ENCODE results near the gene NRARP. TPM values are rescaled to one million over a fixed set of nuclear protein-coding genes. Genes with fewer than 3 reads are reported as not detected.
A peak's percentile ranks its signal among the peaks of the same experiment; 100 is the strongest.

NRARP gene
- total and polyA plus RNA-seq, 2 of the 8 experiments (the other 6 are each of a cell fraction or from before 2014, with no cell fraction given): 32.5 to 37.2 TPM

- peak overlapping the region; percentile 78 for H3K4ac ChIP-seq (replicated peaks; ENCODE audit: insufficient read length, low read depth, low read length)
- H2BK15ac ChIP-seq (ENCODE audit: low read length): no peak overlapping the region
- H2BK120ac ChIP-seq (replicated peaks; ENCODE audit: low read depth, low read length): no peak overlapping the region
- peaks cover 11% of the 10 kb centered on the region; the same call in 1 of the 2 replicates for H3K23me2 ChIP-seq (ENCODE audit: low read depth, low read length)
- peaks cover 0 to 8% of the 10 kb centered on the region in 2 experiments for H4K20me1 ChIP-seq (replicated peaks in 1 of 2; ENCODE audit: control insufficient read depth in 1 of 2, insufficient read depth in 2 of 2, low read length in 2 of 2)
- POLR2A ChIA-PET (ENCODE audit: partially characterized antibody): interaction anchor here (1.1 to 47.8 kb wide), 4 partner anchors 10 to 143 kb away, joined by 3 to 1462 read pairs (median 4); partner anchors contain the start of genes CYSRT1, EXD3, NDOR1 and NELFB
- peak overlapping the region; percentile 77 to 89; a peak in 2 of 4 replicates for H3K4me2 ChIP-seq (ENCODE audit: insufficient read depth in 1 of 2, low read depth in 2 of 2, low read length in 2 of 2)
- no peak overlapping the region for H2AFZ ChIP-seq (ENCODE audit: low read length)
- TF ChIP-seq CHD1 (IDR thresholded peaks at IDR 0.05; ENCODE audit: low read depth, low read length) (no peak), SIN3A (conservative IDR thresholded peaks at IDR 0.05 in 1 of 2, IDR thresholded peaks at IDR 0.05 in 1 of 2; ENCODE audit: low read depth in 1 of 2, low read length in 2 of 2) (no peak), SAP30 (IDR thresholded peaks at IDR 0.05; ENCODE audit: insufficient read depth, insufficient replicate concordance, low read length) (no peak)
- H3K14ac ChIP-seq (ENCODE audit: insufficient read length): no peak overlapping the region
- no peak overlapping the region for H3K9ac ChIP-seq (replicated peaks in 1 of 4; ENCODE audit: extremely low read depth in 1 of 4, low read depth in 3 of 4, low read length in 3 of 4)
- H3K79me1 ChIP-seq (ENCODE audit: low read depth, low read length): no peaks in the 10 kb centered on the region; the same call in 1 of the 2 replicates
- peak overlapping the region; percentile 71; the same call in 1 of the 2 replicates for H3K18ac ChIP-seq (ENCODE audit: extremely low read depth, low read length)
- H2BK5ac ChIP-seq (ENCODE audit: low read depth, low read length): 0 out of 2 replicates have a peak overlapping the region, but pooled peaks have one; percentile 24
- H3K27me3 ChIP-seq (replicated peaks in 1 of 4; ENCODE audit: control insufficient read depth in 3 of 4, extremely low read depth in 1 of 4, insufficient read depth in 3 of 4, low read length in 3 of 4): peaks cover 2 to 27% (median 14%) of the 10 kb centered on the region in 4 experiments; a peak in 6 of 7 replicates
- 96% methylated on average over 36 of the region's 41 CpGs; no CpG with 5 or more reads in 1 of the 2 experiments for WGBS, 2 experiments (ENCODE audit: extremely low coverage in 1 of 2, insufficient coverage in 1 of 2, insufficient read length in 1 of 2, insufficient replicate concordance in 2 of 2, low coverage in 1 of 2, low lambda C conversion rate in 2 of 2, missing lambda C conversion rate in 1 of 2)
- H2BK12ac ChIP-seq (ENCODE audit: low read depth, low read length): peak overlapping the region; percentile 17; the same call in 1 of the 2 replicates
- H3K56ac ChIP-seq (replicated peaks; ENCODE audit: insufficient read length, low read depth, low read length): no peak overlapping the region
- H3K4me1 ChIP-seq (replicated peaks in 1 of 4; ENCODE audit: control insufficient read depth in 3 of 4, insufficient read depth in 4 of 4, low read length in 3 of 4): peaks cover 0 to 21% (median 17%) of the 10 kb centered on the region in 4 experiments; a peak in 6 of 7 replicates
- H3K9me3 ChIP-seq (ENCODE audit: insufficient read depth in 2 of 2, low read depth in 1 of 2, low read length in 1 of 2): no peaks in the 10 kb centered on the region; a peak in 1 of 4 replicates
- CTCF ChIA-PET (ENCODE audit: partially characterized antibody): interaction anchor here (0.8 to 1.2 kb wide), 6 partner anchors 10 to 152 kb away, joined by 3 to 6 read pairs (median 4); partner anchors contain the start of genes EXD3, NOXA1 and NRARP
- DNase-seq (ENCODE audit: low read depth in 1 of 2, low spot score in 2 of 2) (peak in 1 of 2 experiments; percentile 55), FAIRE-seq (no peak)
- no peak overlapping the region for H3K27ac ChIP-seq (ENCODE audit: low read depth, low read length)
- H4K91ac ChIP-seq (replicated peaks; ENCODE audit: insufficient read length, low read length): peak overlapping the region; percentile 17
- no peak overlapping the region for H3K23ac ChIP-seq (ENCODE audit: insufficient read length)
- H2AK5ac ChIP-seq (ENCODE audit: low read depth, low read length): no peak overlapping the region
- no peaks in the 10 kb centered on the region for H3K79me2 ChIP-seq (ENCODE audit: control insufficient read depth in 1 of 2, insufficient read depth in 2 of 2, low read length in 2 of 2)
- no peak overlapping the region for H4K5ac ChIP-seq (ENCODE audit: insufficient read length, low read depth, low read length)
- no peak overlapping the region; the same call in none of the 2 replicates for H4K8ac ChIP-seq (ENCODE audit: extremely low read depth, insufficient read depth, low read length)
- peak overlapping the region in 1 of 4 experiments; percentile 75; a peak in 1 of 8 replicates for H3K4me3 ChIP-seq (ENCODE audit: extremely low read depth in 1 of 4, insufficient read depth in 2 of 4, low read depth in 3 of 4, low read length in 4 of 4)
- peaks cover 0 to 12% (median 0%) of the 10 kb centered on the region in 4 experiments; a peak in 2 of 8 replicates for H3K36me3 ChIP-seq (ENCODE audit: control insufficient read depth in 2 of 4, insufficient read depth in 4 of 4, low read length in 3 of 4)
- no peak overlapping the region for H2BK20ac ChIP-seq (ENCODE audit: low read length)
Measured at GRCh38 chr9:137279741-137280473, 22.2 kb downstream of the NRARP start.
